Activated naive CD4-positive, alpha-beta T cell treated with anti-CD3 and anti-CD28 coated beads, Interleukin-2, amount 50 U/mL, for 72 hours (primary cell): ENCODE measurements around the gene MSANTD1. TPM values are rescaled to one million over a fixed set of nuclear protein-coding genes. Genes with fewer than 3 reads are reported as not detected.

Source experiments
- ATAC-seq, 2 donors: fragments of 150-1000 bp; cut with Tn5 transposase; 2 replicates each; pipeline ENCODE4 v1.10.0; 2021; ENCODE audit warnings: mild to moderate bottlenecking in 2 of 2, moderate library complexity in 2 of 2
- DNase-seq, 2 donors: peaks; one replicate each; pipeline ENCODE4 v3.0.0; 2021 to 2022; ENCODE audit warnings: low spot score in 2 of 2
- H3K27ac Mint-ChIP-seq, 2 donors: one replicate each; pipeline ENCODE4 v1.8.0; 2022; ENCODE audit warnings: mild to moderate bottlenecking in 2 of 2, mixed read lengths in 2 of 2
- H3K36me3 Mint-ChIP-seq, 2 donors: one replicate each; pipeline ENCODE4 v1.8.0; 2022; ENCODE audit warnings: mixed read lengths in 2 of 2
- H3K9me3 Mint-ChIP-seq, 2 donors: one replicate each; pipeline ENCODE4 v1.8.0; 2022; ENCODE audit warnings: mixed read lengths in 2 of 2
- total RNA-seq, 2 donors: library from RNA; stranded (reverse); gene quantifications; one replicate each; pipeline ENCODE4 v1.2.3, GENCODE V29; 2022

MSANTD1 gene
- total RNA-seq, 2 donors from 2014 or later, result 0.48 to 1.6 TPM

DNA sequence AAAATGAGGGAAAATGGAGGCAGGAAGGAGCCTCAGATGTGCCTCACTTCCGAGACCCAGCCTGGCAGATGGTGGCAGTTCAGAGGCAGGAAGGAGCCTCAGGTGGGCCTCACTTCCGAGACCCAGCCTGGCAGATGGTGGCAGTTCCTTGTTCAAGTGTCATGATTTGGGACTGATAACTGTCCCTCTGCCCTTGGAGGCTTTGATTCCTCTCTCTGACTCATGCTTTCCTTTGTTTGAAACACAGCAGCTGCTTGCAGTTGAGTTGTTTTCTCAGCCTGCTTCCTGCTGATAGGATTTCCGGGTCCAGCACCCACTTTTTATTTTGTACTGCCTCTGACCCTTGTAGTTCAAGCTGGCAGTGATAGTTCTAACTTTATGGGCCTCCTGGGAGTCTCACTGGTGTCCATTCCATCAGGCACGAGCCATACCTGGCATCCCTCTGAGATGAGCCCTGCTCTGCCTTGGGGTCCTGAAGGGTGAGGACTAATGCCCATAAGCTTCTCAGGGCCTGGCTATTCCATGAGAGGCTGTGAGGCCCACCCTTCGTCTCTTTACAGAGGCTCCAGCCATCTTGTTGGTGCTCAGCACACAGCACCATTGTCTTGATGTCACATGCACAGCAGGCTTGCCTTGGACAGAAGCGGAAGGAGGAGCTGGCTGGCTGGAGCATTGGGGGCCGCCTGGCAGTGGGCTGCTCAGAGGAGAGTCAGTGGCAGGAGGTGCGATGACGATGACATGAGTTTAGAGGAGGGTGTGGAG lies 56.8 kb downstream of the MSANTD1 start:
- no peaks in the 10 kb centered on the region for H3K36me3 Mint-ChIP-seq
- H3K9me3 Mint-ChIP-seq, result no peaks in the 10 kb centered on the region
- no peak for ATAC-seq
- peak overlapping the region in 1 of 2 donors; percentile 10 for H3K27ac Mint-ChIP-seq
- peak in 1 of 2 donors; percentile 28 for DNase-seq

Other genes with a start within 250 kb of the MSANTD1 start
- not detected for gene HTT-AS, start 174.6 kb upstream of the MSANTD1 start, total RNA-seq
- gene HTT, start 174.5 kb upstream of the MSANTD1 start, total RNA-seq, result 100 to 1,000 TPM in 1 of 2 donors, 10 to 100 TPM in 1; 77.8 to 121 TPM
- 10 to 100 TPM in 1 of 2 donors, 1 to 10 TPM in 1; 5.3 to 15.6 TPM for gene RGS12, start 43.9 kb downstream of the MSANTD1 start, total RNA-seq
- gene HGFAC, start 192.8 kb downstream of the MSANTD1 start, total RNA-seq, result not detected
- gene DOK7, start 214.1 kb downstream of the MSANTD1 start, total RNA-seq, result not detected